AG04450 (cell line): ENCODE data around the gene EML1. TPM values are rescaled to one million over a fixed set of nuclear protein-coding genes. Genes with fewer than 3 reads are reported as not detected.

ENCODE experiments used
- CTCF ChIA-PET: fragments of 300-600, 350-600 bp; formaldehyde crosslinking; extraction: SDS; loops from one replicate; lab custom pipeline; 2022; ENCODE audit warnings: antibody characterized with exemption, inconsistent platforms; lab: Charles Lee
- POLR2A ChIA-PET: fragments of 350-600 bp; formaldehyde crosslinking; extraction: SDS; loops from one replicate; lab custom pipeline; 2021; ENCODE audit warnings: antibody characterized with exemption, inconsistent platforms; lab: Yijun Ruan, JAX
- DNase-seq: peaks from one replicate; pipeline ENCODE4 v3.0.0-alpha.2; 2011; ENCODE audit warnings: low read depth, low spot score
- H3K27ac ChIP-seq: one replicate; pipeline ENCODE4 v1.5.1; 2012; ENCODE audit warnings: low read depth, low read length, control low read depth
- H3K27me3 ChIP-seq: one replicate; pipeline ENCODE4 v1.6.0; 2012; ENCODE audit warnings: low read length; ENCODE audit not compliant: control insufficient read depth, insufficient read depth
- H3K4me3 ChIP-seq: 2 replicates; pipeline ENCODE4 v1.5.1; 2011; ENCODE audit warnings: mild to moderate bottlenecking, low read depth, low read length, control low read depth
- H3K9me3 ChIP-seq: 2 replicates; pipeline ENCODE4 v1.5.1; 2012; ENCODE audit warnings: low read length; ENCODE audit not compliant: control insufficient read depth, insufficient read depth
- polyA plus RNA-seq: library from polyadenylated mRNA; depleted of rRNA; stranded (reverse); fragments of >200 nt; gene quantifications from 2 replicates; pipeline ENCODE4 v1.2.3, GENCODE V29; 2011
- TF ChIP-seq, protein P1 (sequence below): IDR thresholded peaks from 2 replicates; pipeline ENCODE4 v1.5.1; 2011; ENCODE audit warnings: low read depth, low read length, control low read depth, inconsistent platforms

The EML1 gene
- polyA plus RNA-seq, 1 experiment = 37.7 TPM

DNA sequence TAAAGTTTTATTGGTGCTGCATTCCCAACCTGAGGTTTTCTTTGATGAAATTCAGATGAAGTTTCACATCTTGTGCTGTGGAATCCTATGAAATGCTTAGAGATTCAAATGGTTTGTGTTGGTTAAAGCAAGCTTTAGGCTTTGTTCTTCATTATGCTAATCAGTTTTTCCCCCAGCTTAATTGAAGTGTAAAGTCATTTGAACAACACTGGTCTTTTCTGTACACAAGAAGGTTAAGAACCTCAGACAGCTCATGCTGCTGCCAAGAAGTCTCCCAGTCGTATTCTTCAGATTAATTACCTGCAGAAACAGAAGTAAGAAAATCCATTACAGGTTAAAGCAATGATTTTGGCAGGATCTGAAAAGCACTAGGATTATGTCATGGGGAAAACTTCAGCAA lies 48.9 kb downstream of the EML1 start:
- H3K27ac ChIP-seq = no peak overlapping the region
- ChIA-PET POLR2A (interaction anchor here (0.6 kb wide), 1 partner anchor 356 kb away, joined by 6 read pairs; no protein-coding TSS in a partner anchor), CTCF (no interaction called here)
- DNase-seq = no peak
- TF ChIP-seq, protein P1, sequence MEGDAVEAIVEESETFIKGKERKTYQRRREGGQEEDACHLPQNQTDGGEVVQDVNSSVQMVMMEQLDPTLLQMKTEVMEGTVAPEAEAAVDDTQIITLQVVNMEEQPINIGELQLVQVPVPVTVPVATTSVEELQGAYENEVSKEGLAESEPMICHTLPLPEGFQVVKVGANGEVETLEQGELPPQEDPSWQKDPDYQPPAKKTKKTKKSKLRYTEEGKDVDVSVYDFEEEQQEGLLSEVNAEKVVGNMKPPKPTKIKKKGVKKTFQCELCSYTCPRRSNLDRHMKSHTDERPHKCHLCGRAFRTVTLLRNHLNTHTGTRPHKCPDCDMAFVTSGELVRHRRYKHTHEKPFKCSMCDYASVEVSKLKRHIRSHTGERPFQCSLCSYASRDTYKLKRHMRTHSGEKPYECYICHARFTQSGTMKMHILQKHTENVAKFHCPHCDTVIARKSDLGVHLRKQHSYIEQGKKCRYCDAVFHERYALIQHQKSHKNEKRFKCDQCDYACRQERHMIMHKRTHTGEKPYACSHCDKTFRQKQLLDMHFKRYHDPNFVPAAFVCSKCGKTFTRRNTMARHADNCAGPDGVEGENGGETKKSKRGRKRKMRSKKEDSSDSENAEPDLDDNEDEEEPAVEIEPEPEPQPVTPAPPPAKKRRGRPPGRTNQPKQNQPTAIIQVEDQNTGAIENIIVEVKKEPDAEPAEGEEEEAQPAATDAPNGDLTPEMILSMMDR = no peak
- no peaks in the 10 kb centered on the region for H3K27me3 ChIP-seq
- H3K4me3 ChIP-seq = no peak overlapping the region
- H3K9me3 ChIP-seq = peaks cover 5% of the 10 kb centered on the region

DNA sequence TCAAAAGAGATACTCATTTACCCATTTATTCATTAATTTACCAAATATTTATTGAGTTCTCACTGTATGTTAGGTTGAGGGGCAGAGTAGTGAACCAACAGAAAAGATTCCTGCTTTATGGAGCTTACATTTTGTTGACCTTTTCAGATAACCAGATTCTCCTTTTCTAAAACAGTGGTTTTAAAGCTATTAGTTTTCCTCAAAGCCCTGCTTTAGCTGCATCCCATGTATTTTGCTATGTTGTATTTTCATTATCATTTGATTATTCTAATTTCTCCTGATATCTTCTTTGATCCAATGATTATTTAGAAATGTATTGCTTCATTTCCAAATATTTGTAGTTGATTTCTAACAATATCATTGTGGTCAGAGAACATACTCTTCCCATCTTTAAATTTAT lies 53.6 kb downstream of the EML1 start:
- Histone ChIP-seq H3K27ac (no peak overlapping the region), H3K9me3 (peaks cover 8% of the 10 kb centered on the region), H3K4me3 (no peak overlapping the region), H3K27me3 (no peaks in the 10 kb centered on the region)
- no peak for DNase-seq
- CTCF ChIA-PET = interaction anchor here (1.3 kb wide), 1 partner anchor 39 kb away, joined by 4 read pairs; no protein-coding TSS in a partner anchor
- POLR2A ChIA-PET = no interaction called here
- TF ChIP-seq, protein P1 = no peak

DNA sequence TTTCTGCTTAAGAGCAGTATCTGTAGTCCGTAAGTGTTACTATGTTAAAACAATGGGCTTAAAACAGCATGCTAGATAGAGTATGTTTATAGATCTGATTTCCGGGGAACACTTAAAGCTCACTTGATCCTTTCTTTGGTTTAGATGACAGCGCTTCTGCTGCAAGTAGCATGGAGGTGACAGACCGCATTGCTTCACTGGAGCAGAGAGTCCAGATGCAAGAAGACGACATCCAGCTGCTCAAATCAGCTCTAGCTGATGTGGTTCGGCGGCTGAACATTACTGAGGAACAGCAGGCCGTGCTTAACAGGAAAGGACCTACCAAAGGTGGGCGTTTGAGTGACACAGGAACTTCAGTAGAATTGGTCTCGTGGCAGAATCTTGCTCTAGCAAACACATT lies 57.5 kb downstream of the EML1 start:
- TF ChIP-seq, protein P1 = no peak
- H3K27me3 ChIP-seq = no peaks in the 10 kb centered on the region
- no peak for DNase-seq
- no peak overlapping the region for H3K4me3 ChIP-seq
- peaks cover 8% of the 10 kb centered on the region for H3K9me3 ChIP-seq
- H3K27ac ChIP-seq = no peak overlapping the region
- ChIA-PET CTCF (interaction anchor here (0.9 to 1.3 kb wide), 2 partner anchors 35 to 49 kb away, joined by 3 read pairs; no protein-coding TSS in a partner anchor), POLR2A (no interaction called here)

DNA sequence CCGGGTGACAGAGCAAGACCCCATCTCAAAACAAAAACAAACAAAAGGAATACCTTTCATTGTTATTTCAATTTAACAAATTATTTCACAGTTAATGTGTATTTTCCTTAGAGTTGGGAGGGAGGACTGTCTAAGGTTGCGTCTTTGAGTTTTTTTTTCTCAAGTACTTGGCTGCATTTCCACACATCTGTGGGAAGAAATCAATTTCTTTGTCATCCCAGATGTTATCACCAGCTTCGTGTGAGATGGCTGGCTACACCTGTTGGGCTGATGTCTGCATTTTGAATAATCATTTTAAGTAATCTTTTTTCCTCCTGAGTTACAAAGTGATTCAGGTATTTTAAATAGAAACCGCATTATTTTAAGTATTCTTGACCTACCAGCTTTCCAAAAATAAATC lies 59.4 kb downstream of the EML1 start:
- TF ChIP-seq, protein P1 = no peak
- no peak overlapping the region for H3K27ac ChIP-seq
- POLR2A ChIA-PET = no interaction called here
- CTCF ChIA-PET = no interaction called here
- H3K4me3 ChIP-seq = no peak overlapping the region
- DNase-seq = no peak
- H3K27me3 ChIP-seq = no peaks in the 10 kb centered on the region
- H3K9me3 ChIP-seq = no peaks in the 10 kb centered on the region; the same call in 1 of the 2 replicates

DNA sequence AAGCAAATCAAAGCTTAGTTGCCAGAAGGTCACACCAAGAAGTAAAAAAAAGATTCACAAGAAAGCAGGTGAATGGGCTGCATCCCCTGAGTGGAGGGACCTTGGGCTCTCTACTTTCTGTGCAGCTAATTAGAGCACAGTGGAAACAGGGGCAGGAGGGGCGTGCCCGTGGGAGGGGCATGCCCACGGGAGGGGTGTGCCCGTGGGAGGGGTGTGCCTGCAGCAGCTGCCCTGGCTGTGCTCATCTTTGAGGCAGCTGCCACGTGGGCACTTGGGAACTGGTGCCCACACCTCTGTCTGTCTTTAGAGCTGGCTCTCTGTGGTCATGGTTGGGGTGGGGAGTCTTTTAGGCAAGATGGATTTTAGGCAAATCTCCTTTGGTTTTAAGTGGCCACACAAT lies 60.0 kb downstream of the EML1 start:
- H3K27me3 ChIP-seq = no peaks in the 10 kb centered on the region
- H3K27ac ChIP-seq = no peak overlapping the region
- no peak for DNase-seq
- H3K4me3 ChIP-seq = no peak overlapping the region
- no peaks in the 10 kb centered on the region; the same call in 1 of the 2 replicates for H3K9me3 ChIP-seq
- TF ChIP-seq, protein P1 = no peak
- CTCF ChIA-PET = no interaction called here
- POLR2A ChIA-PET = no interaction called here
